Tibial nerve (tissue), 4 donors: ENCODE measurements around the gene NKX2-3. TPM values are rescaled to one million over a fixed set of nuclear protein-coding genes. Genes with fewer than 3 reads are reported as not detected.

Source experiments
- DNase-seq, 2 donors: peaks; one replicate each; pipeline ENCODE4 v3.0.0-alpha.2; 2019; ENCODE audit warnings: low spot score in 2 of 2
- H3K27ac ChIP-seq, 4 donors: fragments of 200-600 bp; sonication (generic) in 3 of 4; one replicate each; pipeline ENCODE4 v1.5.1; 2017 to 2019; ENCODE audit warnings: mild to moderate bottlenecking in 1 of 4
- H3K27me3 ChIP-seq, 2 donors: fragments of 200-600 bp; sonication (generic) in 1 of 2; one replicate each; pipeline versions ENCODE4 v1.5.1 to v1.6.0; 2017 to 2019
- H3K36me3 ChIP-seq, 3 donors: fragments of 200-600 bp; sonication (generic); one replicate each; pipeline ENCODE4 v1.5.1; 2018 to 2019
- H3K4me1 ChIP-seq, 4 donors: fragments of 200-600 bp; sonication (generic) in 3 of 4; one replicate each; pipeline ENCODE4 v1.5.1; 2017 to 2019
- H3K4me3 ChIP-seq, 4 donors: fragments of 200-600 bp; sonication (generic) in 3 of 4; one replicate each; pipeline ENCODE4 v1.5.1; 2017 to 2019; ENCODE audit warnings: mild to moderate bottlenecking in 1 of 4, moderate library complexity in 1 of 4
- H3K9me3 ChIP-seq, 4 donors: fragments of 200-600 bp; sonication (generic) in 3 of 4; one replicate each; pipeline ENCODE4 v1.5.1; 2017 to 2019
- CTCF ChIP-seq, 5 experiments: fragments of 200-600 bp in 3 of 5; fragments of 450-650 bp in 2 of 5; sonication (generic) in 3 of 5; IDR thresholded peaks; one replicate each; pipeline ENCODE4 v1.5.1; 2016 to 2019; ENCODE audit warnings: antibody characterized with exemption in 5 of 5, mild to moderate bottlenecking in 3 of 5, moderate library complexity in 2 of 5
- EP300 ChIP-seq, 2 donors: sonication (generic); formaldehyde crosslinking; IDR thresholded peaks; one replicate each; pipeline ENCODE4 v1.6.1; 2017; ENCODE audit warnings: antibody characterized with exemption in 2 of 2, mild to moderate bottlenecking in 1 of 2
- POLR2A ChIP-seq, 2 donors: fragments of 450-650 bp; IDR thresholded peaks; one replicate each; pipeline ENCODE4 v1.6.1; 2017; ENCODE audit warnings: antibody characterized with exemption in 2 of 2, mild to moderate bottlenecking in 2 of 2, moderate library complexity in 2 of 2
- WGBS, 2 donors: methylation state at CpG; one replicate each; pipeline ENCODE4 v1.1.5; 2018; 5-methylcytosine and 5-hydroxymethylcytosine counted together
- total RNA-seq, 4 donors: library from RNA; depleted of rRNA; stranded (reverse); fragments of >200 nt; gene quantifications; one replicate each; pipeline ENCODE4 v1.1.0, GENCODE V29; 2016

Gene NKX2-3
- total RNA-seq, 4 donors from 2014 or later = not detected

- Histone ChIP-seq H3K4me1 (no peaks in the 10 kb centered on the region), H3K9me3 (peaks cover 0 to 22% (median 0%) of the 10 kb centered on the region in 4 donors), H3K4me3 (no peak overlapping the region), H3K36me3 (no peaks in the 10 kb centered on the region), H3K27me3 (peaks cover 0 to 5% of the 10 kb centered on the region in 2 donors), H3K27ac (no peak overlapping the region)
- no peak for DNase-seq
- WGBS, 2 donors = 60 to 62% methylated on average over 6 of the region's 6 CpGs
- TF ChIP-seq CTCF (IDR thresholded peaks at IDR 0.05) (no peak), EP300 (IDR thresholded peaks at IDR 0.05) (no peak), POLR2A (IDR thresholded peaks at IDR 0.05) (no peak)
Measured at GRCh38 chr10:99497343-99498025, 35.3 kb upstream of the NKX2-3 start.

GRCh38 chr10:99506416-99506815 lies 26.3 kb upstream of the NKX2-3 start:
- no peak for DNase-seq
- peaks cover 0 to 21% of the 10 kb centered on the region in 2 donors for H3K27me3 ChIP-seq
- no peaks in the 10 kb centered on the region for H3K4me1 ChIP-seq
- no peak overlapping the region for H3K4me3 ChIP-seq
- H3K36me3 ChIP-seq = no peaks in the 10 kb centered on the region
- H3K27ac ChIP-seq = no peak overlapping the region
- 74 to 81% methylated on average over 1 of the region's 1 CpG for WGBS, 2 donors
- H3K9me3 ChIP-seq = no peaks in the 10 kb centered on the region
- no peak for TF ChIP-seq CTCF (IDR thresholded peaks at IDR 0.05)
- TF ChIP-seq POLR2A (IDR thresholded peaks at IDR 0.05) = no peak
- TF ChIP-seq EP300 (IDR thresholded peaks at IDR 0.05) = no peak

GRCh38 chr10:99507265-99507664 lies 25.5 kb upstream of the NKX2-3 start:
- TF ChIP-seq CTCF (IDR thresholded peaks at IDR 0.05) = no peak
- no peak for TF ChIP-seq POLR2A (IDR thresholded peaks at IDR 0.05)
- no peak for TF ChIP-seq EP300 (IDR thresholded peaks at IDR 0.05)
- H3K27ac ChIP-seq = no peak overlapping the region
- H3K27me3 ChIP-seq = peaks cover 0 to 24% of the 10 kb centered on the region in 2 donors
- H3K4me3 ChIP-seq = no peak overlapping the region
- H3K36me3 ChIP-seq = no peaks in the 10 kb centered on the region
- DNase-seq = no peak
- H3K4me1 ChIP-seq = no peaks in the 10 kb centered on the region
- H3K9me3 ChIP-seq = no peaks in the 10 kb centered on the region

- Histone ChIP-seq H3K9me3 (no peaks in the 10 kb centered on the region), H3K4me1 (no peaks in the 10 kb centered on the region), H3K4me3 (no peak overlapping the region), H3K27me3 (peaks cover 0 to 24% of the 10 kb centered on the region in 2 donors), H3K27ac (no peak overlapping the region), H3K36me3 (no peaks in the 10 kb centered on the region)
- TF ChIP-seq POLR2A (IDR thresholded peaks at IDR 0.05) = no peak
- no peak for TF ChIP-seq EP300 (IDR thresholded peaks at IDR 0.05)
- no peak for DNase-seq
Measured at GRCh38 chr10:99513061-99513460, 19.7 kb upstream of the NKX2-3 start.

GRCh38 chr10:99519690-99520039 lies 13.1 kb upstream of the NKX2-3 start:
- Histone ChIP-seq H3K27me3 (peaks cover 2 to 73% of the 10 kb centered on the region in 2 donors), H3K4me3 (no peak overlapping the region), H3K9me3 (no peaks in the 10 kb centered on the region), H3K36me3 (no peaks in the 10 kb centered on the region), H3K27ac (no peak overlapping the region), H3K4me1 (peaks cover 0 to 38% (median 6%) of the 10 kb centered on the region in 4 donors)
- no peak for DNase-seq
- TF ChIP-seq CTCF (IDR thresholded peaks at IDR 0.05) (no peak), POLR2A (IDR thresholded peaks at IDR 0.05) (no peak), EP300 (IDR thresholded peaks at IDR 0.05) (no peak)
- WGBS, 2 donors = 11 to 13% methylated on average over 7 of the region's 7 CpGs
